GM18858 (cell line): ENCODE data around the gene LSM11.
"Not testable (repeated sequence)": the region's sequence is repeated elsewhere in the genome, so short reads cannot be mapped to it uniquely, and the experiment has no call there.

Source experiments
- ATAC-seq: cut with Tn5 transposase; IDR thresholded peaks from one replicate; pipeline ENCODE4 v1.9.1; 2021; ENCODE audit not compliant: unreplicated experiment

LSM11 gene

DNA sequence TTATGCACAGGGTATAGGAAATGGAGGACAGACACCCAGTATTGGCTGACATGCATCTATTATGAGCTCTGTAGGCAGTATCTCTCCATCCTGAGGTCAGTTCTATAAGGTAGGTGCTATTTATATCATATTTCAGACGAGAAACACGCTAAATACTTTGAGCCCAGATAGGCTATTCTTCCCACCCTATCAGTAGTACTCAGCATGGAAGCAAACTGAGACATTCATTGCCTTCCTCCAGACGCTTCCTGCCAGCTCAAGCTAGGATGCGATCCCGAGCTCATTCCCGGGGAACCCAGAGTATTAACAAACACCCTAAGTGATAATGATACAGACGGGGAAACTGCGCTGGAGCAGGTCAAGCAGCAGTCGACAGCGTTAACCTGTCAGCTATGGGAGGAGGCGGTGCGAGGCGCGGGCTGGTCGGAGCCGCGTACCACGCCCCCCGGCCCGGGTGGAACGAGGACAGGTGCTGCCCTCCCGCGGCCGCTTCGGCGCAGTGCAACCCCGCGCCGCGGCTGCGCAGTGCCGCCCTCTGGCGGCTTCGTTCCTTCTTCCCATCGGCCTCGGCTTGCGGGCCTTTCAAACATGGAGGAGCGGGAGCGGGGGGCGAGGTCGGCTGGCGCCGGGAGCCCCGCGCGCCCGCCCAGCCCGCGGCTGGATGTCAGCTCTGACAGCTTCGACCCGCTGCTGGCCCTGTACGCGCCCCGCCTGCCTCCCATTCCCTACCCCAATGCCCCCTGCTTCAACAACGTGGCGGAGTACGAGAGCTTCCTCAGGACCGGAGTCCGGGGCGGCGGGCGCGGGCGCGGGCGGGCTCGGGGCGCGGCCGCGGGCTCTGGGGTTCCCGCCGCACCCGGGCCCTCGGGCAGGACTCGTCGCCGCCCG, at the start of gene LSM11:
LSM11 (plus strand) TSS at position 550 of the 888 bp plus-strand sequence; CDS start at position 589, 39 bp downstream.
- ATAC-seq = peak; percentile 86

DNA sequence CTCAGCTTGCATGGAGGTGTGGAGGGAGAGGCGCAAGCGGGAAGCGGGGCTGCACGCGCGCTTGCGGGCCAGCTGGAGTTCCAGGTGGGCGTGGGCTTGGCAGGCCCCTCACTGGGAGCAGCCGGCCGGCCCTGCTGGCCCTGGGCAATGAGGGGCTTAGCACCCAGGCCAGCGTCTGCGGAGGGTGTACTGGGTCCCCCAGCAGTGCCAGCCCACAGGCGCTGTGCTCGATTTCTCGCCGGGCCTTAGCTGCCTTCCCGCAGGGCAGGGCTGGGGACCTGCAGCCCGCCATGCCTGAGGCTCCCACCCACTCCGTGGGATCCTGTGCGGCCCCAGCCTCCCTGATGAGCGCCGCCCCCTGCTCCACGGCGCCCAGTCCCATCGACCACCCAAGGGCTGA, 49.7 kb upstream of the LSM11 start:
- ATAC-seq = not testable (repeated sequence)

DNA sequence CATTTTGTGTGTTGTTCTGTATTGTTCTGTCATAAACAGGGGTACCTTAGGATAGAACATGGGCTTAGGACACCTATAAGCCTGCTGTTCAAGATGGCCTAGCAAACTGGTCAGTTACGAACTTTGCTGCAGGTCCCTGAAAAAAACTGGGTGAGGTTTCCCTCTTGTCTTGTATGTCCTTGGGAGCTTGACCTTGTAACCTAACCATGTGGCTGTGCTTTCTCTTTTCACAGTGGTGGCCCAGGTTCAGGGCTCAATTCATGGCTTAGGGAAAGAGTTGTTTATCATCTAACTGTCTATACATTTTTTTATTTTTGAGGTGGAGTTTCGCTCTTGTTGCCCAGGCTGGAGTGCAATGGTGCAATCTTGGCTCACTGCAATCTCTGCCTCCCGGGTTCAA, 47.4 kb upstream of the LSM11 start:
- ATAC-seq = not testable (repeated sequence)

DNA sequence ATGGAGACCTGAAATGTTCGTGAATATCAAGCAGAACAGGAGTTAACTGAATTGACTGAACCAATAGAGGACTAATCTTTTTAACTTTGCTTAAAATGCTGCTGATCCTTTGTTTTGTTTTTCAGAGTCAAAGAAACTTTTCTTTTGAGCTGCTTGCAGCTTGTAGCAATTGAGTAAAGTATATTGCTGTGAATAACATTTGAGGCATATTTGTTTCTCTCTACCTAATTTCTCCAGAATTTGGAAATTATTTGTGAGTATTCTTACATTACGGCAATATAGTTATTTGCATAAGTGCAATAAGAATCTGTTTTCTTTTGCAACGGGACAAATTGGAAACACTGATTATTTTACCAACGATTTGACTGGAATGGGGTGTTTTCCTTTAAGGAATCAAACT, 44.8 kb upstream of the LSM11 start:
- ATAC-seq = not testable (repeated sequence)

DNA sequence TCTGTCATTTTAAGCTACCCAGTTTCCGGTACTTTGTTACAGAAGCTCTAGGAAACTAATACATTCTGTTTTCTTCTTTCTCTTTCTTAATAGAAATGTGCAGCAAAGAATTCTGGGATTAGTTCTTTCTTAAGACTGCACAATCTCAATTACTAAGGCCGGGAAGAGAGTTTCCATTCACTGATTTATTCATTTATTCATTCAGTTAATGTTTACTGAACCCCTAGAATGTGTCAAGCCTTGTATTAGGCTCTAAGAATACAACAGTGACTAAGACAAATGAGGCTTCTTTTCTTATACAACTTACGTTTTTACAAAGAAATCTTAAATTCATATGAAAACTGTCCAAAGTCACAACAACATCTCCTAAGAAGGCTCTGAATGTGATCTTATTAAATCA, 39.8 kb upstream of the LSM11 start:
- ATAC-seq = no peak

DNA sequence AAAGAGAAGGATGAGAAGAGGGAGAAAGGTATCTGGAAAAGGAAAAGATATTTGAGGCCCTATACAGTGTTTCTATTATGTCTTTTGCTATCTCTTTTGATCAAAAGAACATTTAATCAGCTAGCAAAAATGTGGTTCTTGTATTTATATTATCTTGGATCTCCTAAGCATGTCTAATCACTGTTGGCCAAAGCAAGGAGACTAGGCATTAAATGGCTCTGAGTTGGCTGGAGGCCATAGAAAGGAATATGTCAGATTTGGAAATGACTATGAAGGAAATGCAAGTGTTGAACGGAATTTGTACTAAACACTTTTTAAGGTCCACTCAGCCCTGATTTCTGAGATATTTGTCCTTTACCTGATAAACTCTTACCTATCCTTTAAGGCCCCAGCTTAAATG, 34.6 kb upstream of the LSM11 start:
- ATAC-seq = no peak

DNA sequence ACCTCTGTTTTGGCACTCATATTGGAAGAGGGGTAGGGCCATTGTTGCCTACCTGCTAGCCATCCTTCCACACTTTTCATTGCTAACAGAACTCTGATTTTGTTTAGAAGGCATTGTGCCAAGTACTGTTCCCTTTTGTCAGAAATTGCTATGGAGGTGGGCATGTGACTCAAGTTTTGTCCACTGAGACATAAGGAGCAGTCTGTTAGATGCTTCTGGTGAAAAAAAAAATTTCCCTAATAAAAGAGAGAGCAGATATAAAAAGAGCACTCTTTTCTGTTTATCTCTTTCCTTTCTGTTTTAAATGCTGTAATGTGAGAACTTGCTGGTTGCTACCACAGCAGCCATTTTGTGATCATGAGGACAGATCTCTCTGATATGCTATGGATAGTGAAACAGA, 34.2 kb upstream of the LSM11 start:
- no peak for ATAC-seq

DNA sequence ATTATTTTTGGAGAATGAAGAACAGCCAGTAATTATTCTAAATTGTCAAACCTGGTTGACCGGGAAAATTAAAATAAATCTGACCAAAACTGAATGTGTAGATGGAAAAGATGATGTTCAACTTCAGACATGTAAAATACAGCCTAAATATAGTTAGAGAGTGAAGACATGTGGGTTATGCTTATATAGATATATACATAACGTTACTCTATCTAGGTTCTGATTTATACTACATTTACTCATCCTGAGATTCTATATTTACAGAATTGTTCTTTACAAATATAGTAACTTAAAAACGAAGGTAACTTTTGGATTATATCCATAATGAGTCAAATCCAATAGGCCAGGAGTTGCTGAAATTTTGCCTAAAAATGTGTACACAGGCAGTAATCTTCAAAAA, 33.1 kb upstream of the LSM11 start:
- ATAC-seq = no peak

DNA sequence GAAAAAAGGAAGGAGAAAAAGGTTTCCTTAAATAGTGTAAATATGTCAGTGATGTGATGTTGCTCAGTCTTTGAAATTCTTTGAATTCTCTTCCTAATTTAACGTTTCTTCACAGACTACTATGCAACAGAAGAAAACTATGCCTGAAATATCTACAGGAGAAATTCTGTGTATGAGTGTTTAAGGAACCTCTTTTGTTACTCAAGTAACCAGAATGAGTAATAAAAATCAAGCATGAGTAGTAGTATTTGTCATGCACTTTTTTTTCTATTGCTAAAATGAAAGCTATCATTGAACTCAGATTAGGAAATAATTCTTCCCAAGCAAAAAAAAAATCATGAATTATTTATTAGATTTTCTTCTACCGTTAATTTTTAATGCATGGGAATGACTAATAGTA, 32.6 kb upstream of the LSM11 start:
- no peak for ATAC-seq

DNA sequence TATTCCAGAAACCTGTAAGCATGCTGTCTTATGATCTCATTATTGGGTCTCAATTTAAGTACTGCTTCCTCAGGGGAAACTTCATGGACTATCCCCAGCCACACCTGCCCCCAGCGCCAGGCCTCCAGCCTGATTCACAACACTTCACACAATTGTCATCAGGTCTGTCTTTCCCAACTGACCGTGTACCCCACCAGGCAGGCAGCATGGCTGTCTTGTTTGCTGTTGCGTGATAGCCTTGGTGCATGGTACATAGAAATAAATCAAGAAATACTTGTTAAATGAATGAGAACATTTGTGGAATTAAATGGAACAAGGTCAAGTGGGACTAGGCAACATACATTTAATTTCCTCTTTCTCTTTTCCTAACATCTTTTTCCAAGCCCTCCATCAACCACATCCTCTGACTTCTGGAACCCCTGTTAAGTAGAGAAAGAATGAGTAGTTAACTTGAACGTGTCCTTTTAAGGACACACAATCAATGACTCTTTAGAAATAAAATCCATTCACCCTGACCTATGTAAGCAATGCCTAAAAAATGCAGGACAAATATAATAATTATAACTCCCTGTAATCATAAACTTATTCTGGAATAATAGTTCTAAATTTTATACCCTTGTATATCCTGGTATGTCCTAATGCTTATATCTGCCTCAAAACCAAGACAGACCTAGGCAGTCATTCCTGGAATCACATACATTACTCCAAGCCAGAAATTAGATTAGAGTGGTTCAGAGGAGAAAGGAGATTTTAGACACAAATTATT, 29.5 kb upstream of the LSM11 start:
- ATAC-seq = no peak

DNA sequence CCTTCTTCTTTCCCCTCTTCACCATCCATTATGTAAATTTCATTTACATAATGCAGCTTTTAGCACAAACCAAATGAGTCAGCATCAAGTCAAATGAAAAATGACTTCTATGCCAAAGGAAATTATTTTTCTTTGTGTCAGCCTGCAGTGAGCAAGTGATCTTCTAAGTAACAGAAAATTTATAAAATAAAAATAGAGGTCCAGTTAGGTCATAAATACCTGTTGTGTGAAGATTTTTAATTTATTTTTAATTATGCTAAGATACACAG, 29.0 kb upstream of the LSM11 start:
- no peak for ATAC-seq

DNA sequence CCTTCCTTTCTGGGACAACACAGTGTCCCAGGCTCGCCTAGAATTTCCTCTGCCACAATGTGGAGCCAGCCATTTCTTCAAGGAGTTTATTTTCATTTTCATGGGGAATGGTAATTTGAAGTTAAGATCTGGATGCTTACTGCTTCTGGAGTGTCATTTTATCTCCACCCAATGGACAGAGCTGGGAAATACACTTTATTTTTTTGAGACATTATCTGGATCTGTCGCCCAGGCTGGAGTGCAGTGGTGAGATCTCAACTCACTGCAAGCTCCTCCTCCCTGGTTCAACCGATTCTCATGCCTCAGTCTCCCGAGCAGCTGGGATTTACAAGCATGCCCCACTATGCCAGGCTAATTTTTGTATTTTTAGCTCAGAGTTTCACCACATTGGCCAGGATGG, 25.0 kb upstream of the LSM11 start:
- no peak for ATAC-seq

DNA sequence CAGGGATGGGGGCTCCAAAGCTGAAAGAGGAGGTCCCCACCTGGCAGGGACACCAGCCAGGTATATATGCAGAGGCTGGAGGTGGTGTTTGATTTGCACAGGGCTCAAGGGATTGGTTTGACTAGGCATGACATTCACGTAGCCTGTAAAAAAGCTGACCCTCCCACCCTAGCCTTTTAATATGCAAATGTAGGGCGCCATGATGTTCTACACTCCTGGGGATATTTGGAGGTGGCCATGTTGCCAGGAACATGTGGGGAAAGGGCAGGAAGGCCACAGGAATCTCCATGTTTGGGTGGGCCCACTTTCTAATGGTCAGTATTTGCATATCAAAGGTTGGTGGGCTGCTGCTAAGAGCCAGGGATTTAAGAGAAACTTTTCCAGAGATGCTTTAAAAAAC, 24.3 kb upstream of the LSM11 start:
- ATAC-seq = no peak

DNA sequence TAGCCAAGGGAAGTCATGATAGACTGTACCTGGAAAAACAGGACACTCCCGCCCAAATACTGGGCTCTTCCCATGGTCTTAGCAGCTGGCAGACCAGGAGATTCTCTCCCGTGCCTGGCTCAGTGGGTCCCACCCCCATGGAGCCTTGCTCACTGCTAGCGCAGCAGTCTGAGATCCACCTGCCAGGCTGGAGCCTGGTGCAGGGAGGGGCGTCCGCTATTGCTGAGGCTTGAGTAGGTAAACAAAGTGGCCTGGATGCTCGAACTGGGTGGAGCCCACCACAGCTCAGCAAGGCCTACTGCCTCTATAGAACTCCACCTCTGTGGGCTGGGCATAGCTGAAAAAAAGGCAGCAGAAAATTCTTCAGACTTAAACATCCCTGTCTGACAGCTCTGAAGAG, 22.4 kb upstream of the LSM11 start:
- ATAC-seq = no peak

DNA sequence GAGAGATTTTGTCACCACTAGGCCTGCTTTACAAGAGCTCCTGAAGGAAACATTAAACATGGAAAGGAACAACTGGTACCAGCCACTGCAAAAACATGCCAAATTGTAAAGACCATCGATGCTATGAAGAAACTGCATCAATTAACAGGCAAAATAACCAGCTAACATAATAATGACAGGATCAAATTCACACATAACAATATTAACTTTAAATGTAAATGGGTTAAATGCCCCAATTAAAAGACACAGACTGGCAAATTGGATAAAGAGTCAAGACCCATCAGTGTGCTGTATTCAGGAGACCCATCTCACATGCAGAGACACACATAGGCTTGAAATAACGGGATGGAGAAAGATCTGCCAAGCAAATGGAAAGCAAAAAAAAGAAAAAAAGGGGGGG, 20.6 kb upstream of the LSM11 start:
- ATAC-seq = not testable (repeated sequence)

DNA sequence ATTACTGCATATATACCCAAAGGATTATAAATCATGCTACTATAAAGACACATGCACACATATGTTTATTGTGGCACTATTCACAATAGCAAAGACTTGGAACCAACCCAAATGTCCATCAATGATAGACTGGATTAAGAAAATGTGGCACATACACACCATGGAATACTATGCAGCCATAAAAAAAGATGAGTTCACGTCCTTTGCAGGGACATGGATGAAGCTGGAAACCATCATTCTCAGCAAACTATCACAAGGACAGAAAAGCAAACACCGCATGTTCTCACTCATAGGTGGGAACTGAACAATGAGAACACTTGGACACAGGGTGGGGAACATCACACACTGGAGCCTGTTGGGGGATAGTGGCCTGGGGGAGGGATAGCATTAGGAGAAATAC, 16.9 kb upstream of the LSM11 start:
- ATAC-seq = not testable (repeated sequence)

DNA sequence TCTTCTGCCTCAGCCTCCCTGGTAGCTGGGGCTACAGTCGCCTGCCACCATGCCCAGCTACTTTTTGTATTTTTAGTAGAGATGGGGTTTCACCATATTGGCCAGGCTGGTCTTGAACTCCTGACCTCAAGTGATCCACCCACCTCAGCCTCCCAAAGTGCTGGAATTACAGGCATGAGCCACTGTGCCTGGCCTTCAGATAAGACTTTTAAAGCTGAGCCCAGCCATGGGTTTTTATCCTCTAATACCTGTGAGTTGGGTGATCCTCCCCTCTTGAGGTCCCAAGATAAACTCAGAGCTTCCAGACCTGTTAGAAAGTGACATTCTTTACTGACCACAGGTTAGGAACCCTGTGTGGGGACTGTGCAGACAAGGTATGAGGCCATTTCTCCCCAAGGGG, 15.7 kb upstream of the LSM11 start:
- not testable (repeated sequence) for ATAC-seq

DNA sequence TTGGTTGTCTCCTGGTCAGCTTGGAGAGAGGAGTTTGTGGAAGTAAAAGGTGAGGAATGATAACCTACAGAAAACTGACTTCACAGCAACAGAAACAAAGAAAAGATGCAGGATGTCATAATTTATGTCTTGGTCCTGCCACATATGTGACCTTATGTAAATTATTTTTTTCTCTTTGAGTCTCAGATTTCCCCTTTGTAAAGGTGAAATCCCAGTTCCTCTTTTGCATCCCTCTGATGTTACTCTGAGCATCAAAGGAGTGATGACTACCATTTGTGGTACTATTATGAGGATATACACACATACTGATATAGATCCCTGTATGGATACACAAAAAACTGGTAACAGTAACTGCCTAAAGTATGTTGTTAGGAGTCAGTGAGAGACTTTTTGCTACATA, 13.7 kb upstream of the LSM11 start:
- ATAC-seq = peak; percentile 85

DNA sequence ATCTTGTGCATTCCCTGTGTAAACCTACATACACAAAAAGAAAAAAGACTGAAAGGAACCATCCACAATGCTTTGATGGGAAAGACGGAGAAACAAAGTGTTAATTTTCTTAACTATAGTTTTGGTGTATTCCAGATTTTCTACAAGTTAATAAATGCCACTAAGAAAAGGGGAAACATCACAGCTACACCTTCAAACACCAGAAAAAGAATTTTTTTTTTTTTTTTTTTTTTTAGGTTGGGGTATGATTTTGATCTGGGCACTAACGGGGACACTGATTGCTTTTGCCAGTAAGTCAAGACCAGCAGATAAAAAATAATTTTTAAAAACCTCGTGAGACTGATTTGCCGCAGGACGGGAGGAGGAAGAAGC, 12.6 kb upstream of the LSM11 start:
- no peak for ATAC-seq

DNA sequence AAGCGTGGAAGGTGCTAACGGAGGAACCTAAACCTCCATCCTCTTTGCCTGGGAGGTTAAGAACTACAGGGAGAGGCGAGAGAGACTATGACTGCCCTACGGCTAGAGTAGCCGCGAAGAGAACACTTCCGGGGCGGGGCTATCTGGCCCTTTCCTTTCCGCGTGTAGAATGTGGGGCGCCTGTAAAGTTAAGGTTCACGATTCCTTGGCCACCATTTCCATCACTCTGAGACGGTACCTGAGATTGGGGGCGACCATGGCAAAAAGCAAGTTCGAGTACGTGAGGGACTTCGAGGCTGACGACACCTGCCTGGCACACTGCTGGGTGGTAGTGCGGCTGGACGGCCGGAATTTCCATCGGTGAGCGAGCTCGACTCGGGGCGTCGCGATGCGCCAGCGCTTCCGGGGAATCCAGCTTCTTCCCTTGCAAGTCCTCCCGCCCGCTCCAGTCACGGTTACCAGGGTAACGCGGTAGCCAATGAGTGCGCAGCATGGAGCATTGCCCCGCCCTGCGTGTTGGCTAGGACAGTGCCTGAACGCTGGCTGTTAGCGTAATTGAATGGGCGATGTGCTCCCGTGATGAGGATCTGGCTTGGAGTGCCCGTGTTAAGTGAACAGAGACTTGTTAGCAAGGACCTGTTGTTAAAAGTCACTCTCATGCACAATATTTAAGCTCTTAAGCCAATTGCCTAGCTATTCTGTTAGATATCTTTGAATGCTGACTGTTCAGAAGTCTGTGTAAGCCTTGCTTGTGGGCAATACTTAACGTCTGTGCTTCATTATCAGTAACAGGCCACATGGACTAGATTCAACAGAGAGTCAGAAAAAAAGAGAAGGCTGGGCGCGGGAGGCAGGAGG, 12.0 kb upstream of the LSM11 start, which contains the start of gene THG1L:
THG1L (plus strand) TSS at position 149 of the 858 bp plus-strand sequence; CDS start at position 170, 21 bp downstream.
- ATAC-seq = peak; percentile 77

DNA sequence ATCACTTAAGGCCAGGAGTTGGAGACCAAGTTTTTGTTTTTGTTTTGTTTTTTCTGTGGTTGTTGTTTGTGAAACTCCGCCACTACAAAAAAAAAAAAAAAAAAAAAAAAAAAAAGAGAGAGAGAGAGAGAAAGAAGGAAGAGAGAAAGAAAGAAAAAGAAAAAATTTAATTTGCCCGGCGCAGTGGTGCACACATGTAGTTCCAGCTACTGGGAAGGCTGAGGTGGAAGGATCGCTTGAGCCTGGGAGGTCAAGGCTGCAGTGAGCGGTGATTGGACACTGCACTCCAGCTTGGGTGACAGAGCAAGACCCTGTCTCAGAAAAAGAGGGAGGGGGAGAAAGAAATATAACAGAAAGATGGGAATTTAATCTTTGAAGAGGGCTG, 11.4 kb upstream of the LSM11 start:
- no peak for ATAC-seq
